Left forelimb (tissue), 1 donor: ENCODE data around the gene MRPL1.
"Not testable (repeated sequence)": the region's sequence is repeated elsewhere in the genome, so short reads cannot be mapped to it uniquely, and the experiment has no call there.

ENCODE experiments used
- DNase-seq: peaks from one replicate; pipeline ENCODE4 v3.0.0-alpha.2; 2018; ENCODE audit warnings: low spot score

Gene MRPL1

DNA sequence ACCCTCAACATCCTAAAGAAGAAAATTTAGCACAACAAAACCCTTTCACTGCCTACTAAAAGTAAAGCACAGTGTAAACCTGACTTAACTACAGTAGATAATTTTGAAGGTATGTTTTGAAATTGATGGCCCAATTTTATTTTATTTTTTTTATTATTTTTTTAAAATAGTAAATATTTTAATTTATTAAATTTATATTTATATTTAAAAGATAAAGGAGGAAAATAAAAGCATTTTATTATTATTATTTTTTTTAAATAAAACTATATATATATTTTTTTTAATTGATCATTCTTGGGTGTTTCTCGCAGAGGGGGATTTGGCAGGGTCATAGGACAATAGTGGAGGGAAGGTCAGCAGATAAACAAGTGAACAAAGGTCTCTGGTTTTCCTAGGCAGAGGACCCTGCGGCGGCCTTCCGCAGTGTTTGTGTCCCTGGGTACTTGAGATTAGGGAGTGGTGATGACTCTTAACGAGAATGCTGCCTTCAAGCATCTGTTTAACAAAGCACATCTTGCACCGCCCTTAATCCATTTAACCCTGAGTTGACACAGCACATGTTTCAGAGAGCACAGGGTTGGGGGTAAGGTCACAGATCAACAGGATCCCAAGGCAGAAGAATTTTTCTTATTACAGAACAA is 120.4 kb downstream of the MRPL1 start:
- DNase-seq: not testable (repeated sequence)

GRCh38 chr4:77983612-77984311 is 121.1 kb downstream of the MRPL1 start:
- not testable (repeated sequence) for DNase-seq

DNA sequence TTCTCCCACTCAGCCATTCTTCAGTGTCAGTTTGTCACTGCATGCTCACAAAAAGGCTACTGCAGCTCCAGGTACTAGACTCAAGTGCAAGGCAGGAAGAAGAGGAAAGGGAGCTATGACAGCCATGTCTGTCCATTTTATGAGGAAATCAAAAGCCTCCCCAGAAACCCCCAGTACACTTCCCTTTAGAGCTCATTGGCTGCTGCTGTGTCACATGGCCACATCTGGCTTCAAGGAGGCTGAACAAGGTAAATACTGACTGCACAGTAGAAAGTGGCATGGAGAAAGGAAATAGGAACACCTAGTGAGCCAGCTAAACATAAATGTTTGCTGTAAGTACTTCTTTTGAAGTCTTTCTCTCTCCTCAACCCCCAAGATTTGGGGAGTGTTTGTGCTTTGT is 127.3 kb downstream of the MRPL1 start:
- DNase-seq: no peak

DNA sequence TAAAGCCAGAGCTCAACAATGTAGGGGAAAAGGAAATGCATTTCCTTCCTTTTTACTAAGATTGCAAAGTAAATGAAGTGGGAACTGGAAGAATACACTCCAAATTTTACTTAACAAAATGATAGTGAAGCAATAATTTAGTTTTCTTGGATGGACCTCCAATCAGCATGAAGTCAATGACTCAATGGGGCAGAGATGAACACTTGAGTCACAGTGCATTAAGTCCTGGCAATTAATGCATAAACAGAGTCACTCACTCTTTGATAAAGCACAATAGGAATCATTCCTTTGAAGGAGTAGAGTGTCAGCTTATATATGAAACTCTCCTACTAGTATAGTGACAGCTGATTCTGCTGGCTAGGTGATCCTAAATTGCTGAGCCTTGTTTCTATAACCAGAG is 127.8 kb downstream of the MRPL1 start:
- no peak for DNase-seq

GRCh38 chr4:77990904-77991358 is 128.3 kb downstream of the MRPL1 start:
- DNase-seq: no peak

DNA sequence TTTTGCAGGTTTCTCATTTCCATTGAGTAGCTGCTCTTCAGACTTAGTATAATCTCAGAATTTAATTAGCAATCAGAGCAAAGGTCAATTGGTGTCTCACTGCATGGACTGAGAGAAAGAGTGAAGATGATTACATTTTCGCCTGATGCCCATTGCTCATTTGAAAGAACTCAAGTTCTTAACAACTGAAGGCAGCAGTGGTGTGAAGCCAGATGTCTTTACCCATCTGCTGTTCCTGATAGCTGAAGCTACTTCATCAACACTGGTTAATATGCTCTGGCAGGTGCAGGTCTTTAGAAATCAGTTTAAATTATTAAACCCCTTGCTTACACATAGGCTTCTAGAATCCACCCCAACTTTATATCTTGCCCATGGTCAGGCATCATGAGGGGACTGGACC is 130.0 kb downstream of the MRPL1 start:
- DNase-seq: no peak

DNA sequence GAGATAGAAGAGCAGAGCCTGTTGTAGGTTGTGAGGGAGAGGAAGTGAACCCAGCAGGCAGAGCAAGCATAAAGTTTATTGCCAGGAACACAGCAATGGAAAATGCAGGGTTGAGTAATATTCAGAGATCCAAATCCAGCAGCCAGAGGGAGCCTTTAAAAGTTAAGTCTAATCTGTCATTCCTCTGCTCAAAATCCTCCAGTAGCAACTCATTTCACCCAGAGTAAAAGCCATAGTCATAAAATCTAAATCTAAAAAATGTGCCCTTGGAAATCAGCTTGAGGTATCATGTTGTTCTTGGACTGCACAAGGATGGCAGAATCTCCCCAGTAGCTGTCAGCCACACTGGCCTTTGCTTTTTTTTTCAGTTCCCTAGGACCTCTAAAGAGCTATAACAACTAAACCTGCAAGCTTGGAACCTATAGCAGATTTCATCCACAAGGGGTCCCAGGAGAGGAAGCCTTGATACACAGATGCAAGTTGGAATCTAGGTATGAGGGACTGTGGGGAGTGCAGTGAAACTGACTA is 131.6 kb downstream of the MRPL1 start:
- DNase-seq: no peak

- no peak for DNase-seq
Measured at GRCh38 chr4:77996076-77996475, 133.4 kb downstream of the MRPL1 start.

- no peak for DNase-seq
Measured at GRCh38 chr4:78001531-78001930, 138.9 kb downstream of the MRPL1 start.

- DNase-seq: no peak
Measured at GRCh38 chr4:78002260-78002659, 139.6 kb downstream of the MRPL1 start.
